ENCODE results near the gene C19orf67. TPM values are rescaled to one million over a fixed set of nuclear protein-coding genes. Genes with fewer than 3 reads are reported as not detected.

Gene C19orf67
- total and polyA plus RNA-seq, 2 of the 13 experiments (the other 11 are each of a cell fraction or from before 2014, with no cell fraction given) = 0.11 to 0.32 TPM

GRCh38 chr19:14093117-14093823, 7.7 kb upstream of the C19orf67 start:
- Histone ChIP-seq H2AFZ (ENCODE audit: low read length) (no peak overlapping the region), H3K4me1 (ENCODE audit: insufficient read depth, low read length) (peaks cover 18% of the 10 kb centered on the region), H3K27me3 (ENCODE audit: control insufficient read depth in 1 of 2, insufficient read depth in 2 of 2, low read length in 2 of 2) (no peaks in the 10 kb centered on the region), H4K20me1 (ENCODE audit: insufficient read depth, low read length) (no peaks in the 10 kb centered on the region), H3K4me2 (ENCODE audit: low read depth, low read length) (no peak overlapping the region), H3K79me2 (ENCODE audit: insufficient read depth, low read length) (peaks cover 4% of the 10 kb centered on the region), H3K9ac (ENCODE audit: insufficient read depth, low read depth, low read length) (no peak overlapping the region), H3K4me3 (replicated peaks in 1 of 3; ENCODE audit: insufficient read depth in 1 of 3, low read depth in 2 of 3, low read length in 3 of 3) (no peak overlapping the region), H3K27ac (ENCODE audit: extremely low read length, insufficient read depth, low read length) (no peak overlapping the region), H3K36me3 (replicated peaks in 1 of 2; ENCODE audit: control insufficient read depth in 1 of 2, insufficient read depth in 2 of 2, low read length in 2 of 2) (peaks cover 5 to 11% of the 10 kb centered on the region in 2 experiments; a peak in 3 of 5 replicates), H3K9me3 (ENCODE audit: low read length) (peaks cover 6% of the 10 kb centered on the region; the same call in 1 of the 2 replicates)
- WGBS (ENCODE audit: low lambda C conversion rate) = 98% methylated on average over 9 of the region's 9 CpGs
- no TSS peak for BruUV-seq (replicated peaks)
- TF ChIP-seq HINFP (CRISPR knock-in tag; IDR thresholded peaks at IDR 0.05; ENCODE audit: low read depth) (no peak), SUZ12 (IDR thresholded peaks at IDR 0.05; ENCODE audit: low read depth, low read length) (no peak), ZSCAN20 (CRISPR knock-in tag; IDR thresholded peaks at IDR 0.05; ENCODE audit: borderline replicate concordance) (no peak), REXO4 (CRISPR knock-in tag; IDR thresholded peaks at IDR 0.05; ENCODE audit: borderline replicate concordance) (no peak), ZNF354B (CRISPR knock-in tag; IDR thresholded peaks at IDR 0.05) (peak; percentile 100; the same call in 1 of the 2 replicates), GATAD2A (CRISPR knock-in tag; IDR thresholded peaks at IDR 0.05) (no peak), IKZF1 (IDR thresholded peaks at IDR 0.05) (no peak), PAX8 (CRISPR knock-in tag; IDR thresholded peaks at IDR 0.05; ENCODE audit: borderline replicate concordance) (no peak)
- CTCF ChIA-PET (ENCODE audit: low intra/inter-chr PET ratio, low total read pairs) = no interaction called here
- no peak for ATAC-seq
- no peak for DNase-seq (ENCODE audit: low spot score)
- intact Hi-C loops (cut with micrococcal nuclease; ENCODE audit: unreplicated experiment) (no loop called here), in situ Hi-C loops (cut with HindIII; ENCODE audit: extremely low pct_ligation_motif_present, low pct_unique_long_range_greater_than_20kb) (no loop called here)
- POLR2A ChIA-PET = no interaction called here
- no peak for FAIRE-seq
